ENCODE results near the gene USH1C.

USH1C gene

DNA sequence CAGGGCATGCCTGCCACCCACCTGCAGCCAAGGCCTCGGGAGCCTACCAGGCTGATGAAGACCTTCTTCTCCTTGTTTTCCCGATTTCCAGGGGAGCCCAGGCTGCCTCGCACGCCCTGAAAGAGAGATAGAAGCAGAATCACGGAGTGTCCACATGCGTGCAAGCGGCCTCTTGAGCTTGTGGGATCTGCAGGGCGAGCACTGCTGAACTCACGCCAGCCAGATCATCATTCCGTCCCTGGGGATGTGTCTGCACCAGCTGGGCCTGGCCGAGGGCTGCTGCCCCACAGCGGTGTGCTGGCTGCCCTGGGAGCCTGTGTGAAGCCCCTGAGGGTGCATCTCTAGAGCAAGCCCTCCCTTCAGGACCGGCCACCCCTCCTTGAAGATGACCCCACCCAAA lies 17.9 kb downstream of the USH1C start:
- DNase-seq (ENCODE audit: low spot score): no peak

DNA sequence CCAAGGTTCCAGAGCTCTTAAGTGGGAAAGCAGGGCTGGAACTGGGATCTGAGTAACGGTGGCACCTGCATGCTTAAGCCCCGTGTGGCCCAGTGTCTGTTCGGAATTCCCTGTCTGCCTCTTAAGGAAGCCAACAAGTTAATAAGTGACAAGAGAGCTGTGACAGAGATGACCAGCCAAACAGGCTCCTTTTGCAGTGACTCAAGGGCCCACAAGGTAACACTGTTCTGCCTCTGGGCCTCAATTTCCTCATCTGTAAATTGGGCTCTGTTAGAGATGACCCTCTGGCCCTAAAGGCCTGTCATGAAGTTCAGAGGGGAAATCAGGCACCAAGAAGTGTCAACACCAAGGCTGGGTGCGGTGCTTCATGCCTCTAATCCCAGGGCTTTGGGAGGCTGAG lies 18.6 kb downstream of the USH1C start:
- DNase-seq (ENCODE audit: low spot score): no peak

- DNase-seq (ENCODE audit: low spot score): no peak
These were observed 20.0 kb downstream of the USH1C start for GRCh38 chr11:17524221-17524620.

DNA sequence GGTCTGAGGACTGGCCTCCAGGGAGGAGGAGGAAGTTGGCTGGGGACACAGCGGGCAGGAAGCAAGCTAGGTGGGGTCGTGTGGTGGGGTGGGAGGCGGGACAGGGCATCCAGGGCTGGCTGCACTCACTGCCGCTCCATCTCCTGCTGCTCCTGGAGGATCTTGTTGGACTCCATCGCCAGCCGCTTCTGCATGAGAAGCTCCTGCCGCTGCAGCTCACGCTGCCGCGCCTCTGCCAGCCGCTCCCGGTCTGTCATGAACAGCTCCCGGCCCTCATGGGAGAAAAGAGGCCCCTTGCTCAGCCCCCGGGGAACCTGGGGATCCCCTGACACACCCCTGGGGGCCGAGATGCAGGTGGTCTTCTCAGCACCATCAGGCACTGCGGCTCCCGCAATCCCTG lies 21.6 kb downstream of the USH1C start:
- DNase-seq (ENCODE audit: low spot score): no peak

- DNase-seq (ENCODE audit: low spot score): no peak
These were observed 22.9 kb downstream of the USH1C start for GRCh38 chr11:17521106-17521900.

DNA sequence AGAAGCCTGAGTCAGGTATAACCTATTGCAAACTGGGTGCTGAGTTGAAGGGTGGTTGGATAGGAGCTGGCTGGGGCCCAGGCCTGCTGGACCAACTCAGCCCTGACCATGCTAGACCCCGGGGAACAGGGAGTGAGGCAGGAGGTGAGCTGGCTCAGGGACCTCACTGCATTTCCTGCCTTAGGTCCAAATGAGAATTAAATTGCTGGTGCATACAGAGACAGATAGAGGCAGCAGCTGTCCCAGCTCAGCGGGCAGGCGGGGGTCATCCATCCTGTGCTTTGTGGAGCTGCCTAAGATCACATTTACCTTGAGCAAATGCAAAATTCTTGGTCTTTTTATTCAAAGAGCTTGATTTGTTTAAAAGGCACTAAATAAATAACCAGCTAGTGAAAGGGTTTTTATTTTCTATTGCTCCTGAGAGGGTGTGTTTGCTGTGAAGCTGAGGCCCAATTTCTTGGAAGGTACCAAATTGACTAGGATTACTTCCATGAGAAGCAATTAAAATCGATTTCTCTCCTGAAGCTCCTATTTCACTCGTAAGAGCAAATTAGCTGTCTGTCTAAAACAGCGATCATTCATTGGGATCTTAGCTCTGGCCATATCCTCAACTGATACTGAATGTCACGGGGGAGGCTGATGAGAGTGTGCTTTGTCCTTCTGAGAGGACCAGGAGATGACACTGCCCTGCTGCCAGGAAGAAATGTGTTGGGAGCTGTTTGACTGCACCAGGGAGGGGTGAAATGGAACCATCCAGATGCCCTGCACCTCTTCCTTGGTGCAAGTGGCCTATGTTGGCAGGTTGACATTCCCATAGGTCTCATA lies 24.9 kb downstream of the USH1C start:
- peak; percentile 58 for DNase-seq (ENCODE audit: low spot score)

GRCh38 chr11:17518366-17518765 lies 25.9 kb downstream of the USH1C start:
- no peak for DNase-seq (ENCODE audit: low spot score)

- DNase-seq (ENCODE audit: low spot score): no peak
These were observed 27.0 kb downstream of the USH1C start for GRCh38 chr11:17517186-17517585.

DNA sequence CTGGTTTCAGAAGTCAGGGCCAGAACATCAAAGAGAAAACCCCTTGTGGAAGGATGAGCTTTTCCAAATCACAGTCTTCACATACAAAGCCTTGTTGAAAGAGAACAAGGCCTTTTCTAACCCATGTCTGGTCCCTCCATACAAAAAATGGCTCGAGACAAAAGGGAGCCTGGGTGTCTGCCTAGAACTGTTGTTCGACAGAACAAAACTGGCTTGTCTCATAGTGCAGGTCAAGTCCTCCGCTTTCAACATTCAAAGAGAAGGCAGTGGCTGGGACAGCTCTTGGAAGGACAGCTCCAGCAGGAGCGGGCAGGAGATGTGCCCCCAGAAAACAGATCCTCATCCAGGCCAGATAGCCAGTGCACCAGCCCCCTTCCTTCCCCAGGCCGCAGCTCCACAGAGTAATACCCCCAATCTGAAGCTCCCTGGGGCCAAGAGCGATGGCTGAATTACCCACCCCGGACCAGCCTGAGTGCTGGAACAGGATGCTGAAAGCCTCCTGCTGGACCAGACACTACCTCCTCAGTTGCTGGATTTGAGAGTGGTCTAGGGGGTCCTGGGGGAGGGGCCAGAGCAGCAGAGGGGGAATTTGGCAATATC lies 27.6 kb downstream of the USH1C start:
- DNase-seq (ENCODE audit: low spot score): peak; percentile 81

DNA sequence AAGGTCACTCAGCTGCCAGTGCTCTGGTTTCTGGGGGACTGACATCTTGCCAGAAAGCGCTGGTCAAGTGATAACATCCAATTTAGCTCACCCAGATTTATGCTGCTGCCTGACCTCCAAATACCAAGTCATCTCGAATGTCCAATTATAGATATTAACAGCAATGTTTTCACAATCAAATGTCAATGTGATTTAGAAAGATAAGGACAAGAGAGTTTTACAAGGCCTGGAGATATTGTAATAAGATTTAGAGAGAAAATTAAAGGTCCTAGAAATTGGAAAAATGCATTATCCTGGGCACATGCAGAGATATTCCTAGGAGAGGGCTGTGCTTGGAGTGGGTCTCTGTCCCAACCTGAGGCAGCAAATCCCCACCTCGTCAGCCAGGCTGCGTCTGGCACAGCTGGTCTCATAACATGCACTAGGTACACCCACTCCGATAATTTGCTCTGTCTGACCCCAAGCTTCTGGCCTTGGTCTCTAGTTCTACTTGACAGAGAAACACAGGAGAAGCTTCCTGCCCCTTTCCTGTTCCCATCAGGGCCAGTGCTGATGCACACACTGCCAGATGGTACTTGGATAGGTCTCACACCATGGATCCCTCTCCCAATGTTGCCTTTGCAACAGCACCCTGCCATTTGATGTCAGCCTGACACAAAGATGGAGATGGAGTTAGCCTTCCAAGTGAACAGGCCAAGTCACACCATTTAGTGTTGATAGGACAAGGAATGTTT lies 28.6 kb downstream of the USH1C start:
- no peak for DNase-seq (ENCODE audit: low spot score)

DNA sequence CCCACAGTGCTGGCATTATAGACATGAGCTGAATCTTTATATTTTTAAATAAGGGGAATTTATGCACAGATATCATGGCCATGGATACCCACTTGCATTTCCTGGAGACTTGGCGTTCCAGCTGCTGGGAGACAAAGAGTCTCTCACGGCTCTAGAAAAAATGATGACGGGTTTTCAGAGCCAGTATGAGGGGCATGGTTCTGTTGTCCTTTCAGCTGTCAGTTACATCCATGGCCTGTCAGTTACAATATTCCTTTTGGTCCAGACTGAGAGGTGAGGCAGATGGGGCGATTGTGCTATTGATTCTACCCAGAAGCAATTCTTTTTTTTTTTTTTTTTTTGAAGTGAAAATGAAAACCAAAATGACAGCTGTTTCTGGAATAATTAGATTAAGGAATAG lies 29.7 kb downstream of the USH1C start:
- DNase-seq (ENCODE audit: low spot score): no peak

- no peak for DNase-seq (ENCODE audit: low spot score)
These were observed 30.4 kb downstream of the USH1C start for GRCh38 chr11:17513853-17514252.

DNA sequence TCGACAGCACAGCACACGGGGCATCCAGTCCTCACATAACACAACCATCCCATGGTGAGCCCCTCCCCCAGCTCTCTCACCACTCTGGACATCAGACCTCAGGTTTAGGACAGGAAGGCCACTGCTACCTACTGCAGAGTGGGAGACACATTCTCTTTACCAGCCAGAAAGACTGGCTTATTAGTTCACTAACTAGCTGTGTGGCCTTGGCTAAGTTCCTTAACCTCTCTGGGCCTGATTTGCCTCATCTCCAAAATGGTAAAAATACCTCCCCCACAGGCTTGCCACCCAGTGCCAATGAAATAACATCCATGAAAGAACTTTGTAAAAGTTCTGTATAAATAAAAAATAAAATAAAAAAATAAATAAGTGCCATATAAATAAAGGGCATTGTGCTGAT lies 32.1 kb downstream of the USH1C start:
- DNase-seq (ENCODE audit: low spot score): no peak

DNA sequence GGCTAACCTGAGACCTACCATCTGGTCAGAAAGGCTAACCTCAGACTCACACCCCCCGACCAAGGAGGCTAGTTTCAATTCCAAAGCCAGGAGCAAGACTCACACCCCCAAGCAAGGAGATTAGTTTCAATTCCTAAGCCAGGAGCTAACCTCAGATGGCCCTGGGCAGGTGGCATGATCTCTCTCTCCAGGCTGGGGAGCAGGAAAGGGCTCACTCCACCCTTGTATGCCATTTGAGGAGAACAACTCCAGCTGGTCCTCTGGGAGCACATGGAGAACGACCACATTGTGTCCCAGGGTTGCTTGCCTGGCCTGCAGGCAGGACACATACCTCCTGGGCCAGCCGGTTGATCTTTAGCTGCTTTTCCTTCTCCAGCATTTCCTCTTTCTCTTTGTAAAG lies 32.6 kb downstream of the USH1C start:
- no peak for DNase-seq (ENCODE audit: low spot score)

GRCh38 chr11:17510507-17511206 lies 33.6 kb downstream of the USH1C start:
- no peak for DNase-seq (ENCODE audit: low spot score)

- DNase-seq (ENCODE audit: low spot score): no peak
These were observed 35.4 kb downstream of the USH1C start for GRCh38 chr11:17508791-17509190.

GRCh38 chr11:17508306-17508705 lies 35.9 kb downstream of the USH1C start:
- no peak for DNase-seq (ENCODE audit: low spot score)

DNA sequence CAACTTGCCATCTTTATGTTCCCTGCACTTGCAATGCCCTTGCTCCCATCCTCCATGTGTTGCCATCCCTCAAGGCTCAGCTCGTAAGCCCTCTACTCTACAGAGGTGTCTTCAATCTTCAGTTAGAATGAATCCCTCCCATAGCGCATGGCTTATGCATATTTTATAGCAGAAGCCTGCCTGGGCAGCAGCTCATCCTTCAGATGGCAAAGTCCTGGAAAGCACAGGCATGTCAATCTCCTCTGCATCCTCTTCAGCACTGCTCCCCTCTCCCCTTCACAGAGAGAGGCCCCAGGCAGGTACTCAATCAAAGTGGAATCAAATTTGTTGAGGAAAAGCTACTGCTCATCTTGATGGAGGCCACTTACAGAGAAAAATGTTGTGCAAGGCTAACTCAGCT lies 36.4 kb downstream of the USH1C start:
- no peak for DNase-seq (ENCODE audit: low spot score)

DNA sequence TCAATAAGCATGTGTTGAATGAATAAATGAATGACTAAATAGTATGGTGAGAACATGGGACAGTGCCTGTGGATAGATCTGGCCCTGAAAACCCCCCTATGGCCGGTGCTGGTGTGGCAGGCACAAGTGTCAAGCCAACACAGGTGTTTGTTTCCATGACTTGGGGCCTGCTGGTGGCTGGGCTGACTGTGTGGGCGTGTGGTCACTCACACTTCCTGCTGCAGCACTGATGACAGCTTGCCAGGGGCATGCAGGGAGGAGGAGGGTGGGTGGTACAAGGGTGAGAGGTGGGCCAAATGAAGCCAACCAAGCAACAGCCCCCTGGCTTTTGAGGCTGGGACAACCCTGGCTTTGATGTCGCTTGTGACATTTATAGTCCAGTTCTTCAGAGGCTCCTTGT lies 37.3 kb downstream of the USH1C start:
- no peak for DNase-seq (ENCODE audit: low spot score)

- no peak for DNase-seq (ENCODE audit: low spot score)
These were observed 37.9 kb downstream of the USH1C start for GRCh38 chr11:17506314-17506713.

DNA sequence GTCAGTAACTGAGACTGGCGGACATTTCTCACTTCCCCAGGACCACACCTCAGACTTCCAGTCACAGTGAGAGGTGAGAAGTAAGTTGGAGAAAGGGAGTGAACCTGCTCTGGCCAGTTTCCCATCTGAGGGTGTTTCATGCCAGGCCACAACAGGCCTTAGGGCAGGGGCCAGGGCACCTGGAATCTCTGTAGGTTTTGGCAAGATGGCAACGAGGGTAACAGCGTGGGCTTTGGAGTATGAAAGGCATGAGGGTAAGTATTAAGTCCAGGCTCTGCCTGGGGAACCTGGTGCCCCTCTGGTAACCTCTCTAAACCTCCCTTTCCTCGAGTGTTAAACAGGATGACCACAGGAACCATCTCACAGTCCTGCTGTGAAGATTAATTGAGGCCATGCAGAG lies 39.1 kb downstream of the USH1C start:
- no peak for DNase-seq (ENCODE audit: low spot score)
